ENCODE measurements around the gene C17orf114.
A peak's percentile ranks its signal among the peaks of the same experiment; 100 is the strongest.

C17orf114 gene

GRCh38 chr17:4785311-4786105 lies 16.6 kb downstream of the C17orf114 start:
- Histone ChIP-seq H3K4me1 (peaks cover 16% of the 10 kb centered on the region), H3K36me3 (no peaks in the 10 kb centered on the region), H3K4me3 (peak overlapping the region; percentile 37), H3K27me3 (no peaks in the 10 kb centered on the region), H3K9me3 (replicated peaks) (no peaks in the 10 kb centered on the region), H3K27ac (peak overlapping the region; percentile 25; the same call in 1 of the 2 replicates)
- DNase-seq: peak in 1 of 2 experiments; percentile 7

GRCh38 chr17:4782652-4783051 lies 19.5 kb downstream of the C17orf114 start:
- Histone ChIP-seq H3K27me3 (no peaks in the 10 kb centered on the region), H3K36me3 (no peaks in the 10 kb centered on the region), H3K27ac (no peak overlapping the region), H3K9me3 (replicated peaks) (no peaks in the 10 kb centered on the region), H3K4me3 (no peak overlapping the region), H3K4me1 (peaks cover 8% of the 10 kb centered on the region)
- DNase-seq: no peak

GRCh38 chr17:4780325-4780955 lies 21.7 kb downstream of the C17orf114 start:
- no peaks in the 10 kb centered on the region for H3K36me3 ChIP-seq
- H3K9me3 ChIP-seq (replicated peaks): no peaks in the 10 kb centered on the region
- H3K4me1 ChIP-seq: no peaks in the 10 kb centered on the region
- no peak overlapping the region for H3K4me3 ChIP-seq
- H3K27ac ChIP-seq: no peak overlapping the region
- DNase-seq: no peak
- H3K27me3 ChIP-seq: no peaks in the 10 kb centered on the region

- Histone ChIP-seq H3K9me3 (replicated peaks) (no peaks in the 10 kb centered on the region), H3K4me3 (no peak overlapping the region), H3K4me1 (no peaks in the 10 kb centered on the region), H3K27ac (no peak overlapping the region), H3K36me3 (no peaks in the 10 kb centered on the region), H3K27me3 (no peaks in the 10 kb centered on the region)
- no peak for DNase-seq
These were observed 24.0 kb downstream of the C17orf114 start for GRCh38 chr17:4777969-4778760.

GRCh38 chr17:4772235-4772613 lies 29.9 kb downstream of the C17orf114 start:
- no peaks in the 10 kb centered on the region for H3K27me3 ChIP-seq
- peak in 1 of 2 experiments; percentile 26 for DNase-seq
- no peak overlapping the region for H3K4me3 ChIP-seq
- no peaks in the 10 kb centered on the region for H3K36me3 ChIP-seq
- H3K4me1 ChIP-seq: no peaks in the 10 kb centered on the region
- H3K27ac ChIP-seq: no peak overlapping the region
- H3K9me3 ChIP-seq (replicated peaks): no peaks in the 10 kb centered on the region

- DNase-seq: no peak
- H3K9me3 ChIP-seq (replicated peaks): no peaks in the 10 kb centered on the region
These were observed 30.5 kb downstream of the C17orf114 start, which contains the start of gene TM4SF5 for GRCh38 chr17:4771519-4772234. Gene TM4SF5, plus strand, starts transcription at chr17:4771886. Its CDS starts 37 bp downstream, at chr17:4771923.

GRCh38 chr17:4769628-4770027 lies 32.5 kb downstream of the C17orf114 start:
- Histone ChIP-seq H3K9me3 (replicated peaks) (no peaks in the 10 kb centered on the region), H3K4me1 (no peaks in the 10 kb centered on the region), H3K27me3 (no peaks in the 10 kb centered on the region), H3K36me3 (no peaks in the 10 kb centered on the region), H3K27ac (no peak overlapping the region), H3K4me3 (no peak overlapping the region)
- no peak for DNase-seq

More at GRCh38 chr17:4771519-4772234, 30.5 kb downstream of the C17orf114 start, which contains the start of gene TM4SF5:
- H3K27ac ChIP-seq: no peak within 1 kb of the TSS
- H3K4me1 ChIP-seq: no peaks in the 10 kb centered on the region
- no peaks in the 10 kb centered on the region for H3K27me3 ChIP-seq
- H3K36me3 ChIP-seq: no peaks in the 10 kb centered on the region
- no peak within 1 kb of the TSS for H3K4me3 ChIP-seq

- H3K4me3 ChIP-seq: no peak overlapping the region
- no peaks in the 10 kb centered on the region for H3K4me1 ChIP-seq
- no peak for DNase-seq
- no peak overlapping the region for H3K27ac ChIP-seq
- no peaks in the 10 kb centered on the region for H3K27me3 ChIP-seq
- no peaks in the 10 kb centered on the region for H3K9me3 ChIP-seq (replicated peaks)
- H3K36me3 ChIP-seq: no peaks in the 10 kb centered on the region
These were observed 33.8 kb downstream of the C17orf114 start for GRCh38 chr17:4768298-4768697.

- H3K36me3 ChIP-seq: no peaks in the 10 kb centered on the region
- H3K9me3 ChIP-seq (replicated peaks): no peaks in the 10 kb centered on the region
- H3K4me1 ChIP-seq: no peaks in the 10 kb centered on the region
- no peak overlapping the region for H3K27ac ChIP-seq
- H3K27me3 ChIP-seq: no peaks in the 10 kb centered on the region
- no peak for DNase-seq
- H3K4me3 ChIP-seq: no peak overlapping the region
These were observed 35.4 kb downstream of the C17orf114 start for GRCh38 chr17:4766723-4767122.

GRCh38 chr17:4766201-4766600 lies 35.9 kb downstream of the C17orf114 start:
- Histone ChIP-seq H3K36me3 (no peaks in the 10 kb centered on the region), H3K27me3 (no peaks in the 10 kb centered on the region), H3K4me3 (no peak overlapping the region), H3K9me3 (replicated peaks) (no peaks in the 10 kb centered on the region), H3K4me1 (no peaks in the 10 kb centered on the region), H3K27ac (no peak overlapping the region)
- DNase-seq: no peak

GRCh38 chr17:4764595-4764994 lies 37.5 kb downstream of the C17orf114 start:
- Histone ChIP-seq H3K9me3 (replicated peaks) (no peaks in the 10 kb centered on the region), H3K27ac (no peak overlapping the region), H3K4me3 (no peak overlapping the region), H3K4me1 (no peaks in the 10 kb centered on the region), H3K36me3 (no peaks in the 10 kb centered on the region), H3K27me3 (no peaks in the 10 kb centered on the region)
- no peak for DNase-seq

GRCh38 chr17:4759776-4760236 lies 42.3 kb downstream of the C17orf114 start:
- no peaks in the 10 kb centered on the region for H3K27me3 ChIP-seq
- no peak overlapping the region for H3K4me3 ChIP-seq
- DNase-seq: no peak
- H3K36me3 ChIP-seq: no peaks in the 10 kb centered on the region
- no peak overlapping the region for H3K27ac ChIP-seq
- no peaks in the 10 kb centered on the region for H3K4me1 ChIP-seq
- no peaks in the 10 kb centered on the region for H3K9me3 ChIP-seq (replicated peaks)

- DNase-seq: no peak
- Histone ChIP-seq H3K27ac (no peak overlapping the region), H3K4me1 (no peaks in the 10 kb centered on the region), H3K27me3 (no peaks in the 10 kb centered on the region), H3K9me3 (replicated peaks) (no peaks in the 10 kb centered on the region), H3K4me3 (no peak overlapping the region), H3K36me3 (no peaks in the 10 kb centered on the region)
These were observed 48.7 kb downstream of the C17orf114 start for GRCh38 chr17:4753392-4753791.

GRCh38 chr17:4751932-4752331 lies 50.2 kb downstream of the C17orf114 start:
- DNase-seq: no peak
- H3K36me3 ChIP-seq: no peaks in the 10 kb centered on the region
- no peaks in the 10 kb centered on the region for H3K27me3 ChIP-seq
- no peaks in the 10 kb centered on the region for H3K4me1 ChIP-seq
- H3K27ac ChIP-seq: no peak overlapping the region
- H3K9me3 ChIP-seq (replicated peaks): no peaks in the 10 kb centered on the region
- no peak overlapping the region for H3K4me3 ChIP-seq
